ENCODE data around the gene SAMD1.

The SAMD1 gene

GRCh38 chr19:14090509-14091080 is at the start of gene SAMD1:
Gene SAMD1, minus strand, starts transcription at chr19:14090751.
- DNase-seq: peak; percentile 88

- DNase-seq: no peak
These were observed 49.4 kb upstream of the SAMD1 start for GRCh38 chr19:14139944-14140343.

DNA sequence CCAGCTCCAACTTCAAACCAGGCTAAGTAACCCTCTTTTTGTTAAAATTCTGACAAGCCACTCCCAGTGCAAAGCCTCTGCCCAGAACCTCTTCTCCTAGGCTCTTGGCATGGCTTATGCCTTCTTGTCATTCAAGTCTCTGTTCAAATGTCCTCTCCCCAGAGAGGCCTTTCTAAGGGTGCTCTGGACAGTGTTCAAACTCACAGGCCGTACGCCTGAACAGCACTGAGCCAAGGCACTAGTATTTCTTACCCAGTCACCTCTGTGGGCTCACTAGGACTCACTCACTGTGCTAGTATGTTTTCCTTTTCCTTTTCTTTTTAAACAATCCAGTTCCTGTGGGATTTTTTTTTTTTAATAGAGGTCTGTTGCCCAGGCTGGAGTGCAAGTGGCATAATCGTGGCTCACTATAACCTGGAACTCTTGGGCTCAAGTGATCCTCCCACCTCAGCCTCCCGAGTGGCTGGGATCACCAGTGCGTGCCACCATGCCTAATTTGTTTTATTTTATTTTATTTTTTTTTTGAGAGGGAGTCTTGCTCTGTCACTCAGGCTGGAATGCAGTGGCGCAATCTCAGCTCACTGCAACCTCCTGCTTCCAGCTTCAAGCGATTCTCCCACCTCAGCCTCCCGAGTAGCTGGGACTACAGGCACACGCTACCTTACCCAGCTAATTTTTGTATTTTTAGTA is 48.2 kb upstream of the SAMD1 start:
- DNase-seq: no peak

GRCh38 chr19:14136509-14137281 is 46.1 kb upstream of the SAMD1 start, which contains the start of gene ASF1B:
Gene ASF1B, minus strand, starts transcription at chr19:14136589. Its CDS starts 133 bp downstream, at chr19:14136456.
- DNase-seq: peak; percentile 96

GRCh38 chr19:14135985-14136508 is 45.5 kb upstream of the SAMD1 start:
- no peak for DNase-seq

- no peak for DNase-seq
These were observed 44.8 kb upstream of the SAMD1 start for GRCh38 chr19:14135355-14135754.

DNA sequence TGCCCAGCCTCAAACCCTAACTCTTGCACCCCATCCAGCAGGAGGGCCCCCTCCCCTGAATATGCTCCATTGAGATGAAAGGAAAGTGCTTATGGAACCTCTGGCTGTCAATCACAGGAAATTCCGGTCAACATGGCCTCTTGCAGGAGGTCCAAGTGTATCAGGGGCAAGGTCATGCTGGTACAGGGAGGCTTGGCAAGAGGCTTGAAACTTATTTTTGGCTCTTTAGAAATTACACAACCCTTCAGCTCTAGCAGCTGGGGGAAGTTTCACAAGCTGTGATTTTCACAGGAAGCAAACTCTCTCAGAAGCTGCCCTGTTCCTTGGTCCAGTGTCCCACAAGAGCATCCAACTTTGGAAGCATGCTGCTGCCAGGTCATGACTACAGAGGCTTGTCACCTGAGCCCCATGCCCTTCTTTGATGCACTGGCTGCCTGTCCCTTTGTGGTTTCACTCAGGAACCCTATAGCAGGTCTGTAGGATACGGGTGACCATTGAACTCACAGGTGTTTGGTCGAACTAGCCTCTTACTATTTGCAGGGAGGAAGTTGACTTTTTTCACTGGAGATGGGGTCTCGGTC is 37.5 kb upstream of the SAMD1 start:
- DNase-seq: no peak

- DNase-seq: no peak
These were observed 36.6 kb upstream of the SAMD1 start for GRCh38 chr19:14127176-14127575.

DNA sequence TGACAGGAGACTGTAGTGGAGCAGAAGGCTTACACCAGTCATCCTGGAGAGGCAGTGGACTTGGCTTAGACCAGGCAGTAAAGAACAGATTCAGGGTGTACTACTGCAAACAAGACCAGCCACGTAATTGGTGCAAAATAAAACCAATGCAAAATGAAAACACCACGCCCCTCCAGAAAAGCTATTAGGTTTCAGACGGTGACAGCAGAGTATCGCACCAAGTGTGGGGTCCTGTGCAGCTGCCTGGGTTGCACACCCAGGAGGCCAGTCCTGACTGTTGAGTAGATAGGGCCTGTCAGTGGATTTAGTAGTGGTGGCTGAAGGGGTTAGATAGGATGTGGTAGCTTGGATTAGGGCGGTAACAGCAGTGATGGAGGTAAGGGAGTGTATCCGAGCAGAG is 32.4 kb upstream of the SAMD1 start:
- no peak for DNase-seq

- DNase-seq: no peak
These were observed 29.9 kb upstream of the SAMD1 start for GRCh38 chr19:14120497-14120780.

DNA sequence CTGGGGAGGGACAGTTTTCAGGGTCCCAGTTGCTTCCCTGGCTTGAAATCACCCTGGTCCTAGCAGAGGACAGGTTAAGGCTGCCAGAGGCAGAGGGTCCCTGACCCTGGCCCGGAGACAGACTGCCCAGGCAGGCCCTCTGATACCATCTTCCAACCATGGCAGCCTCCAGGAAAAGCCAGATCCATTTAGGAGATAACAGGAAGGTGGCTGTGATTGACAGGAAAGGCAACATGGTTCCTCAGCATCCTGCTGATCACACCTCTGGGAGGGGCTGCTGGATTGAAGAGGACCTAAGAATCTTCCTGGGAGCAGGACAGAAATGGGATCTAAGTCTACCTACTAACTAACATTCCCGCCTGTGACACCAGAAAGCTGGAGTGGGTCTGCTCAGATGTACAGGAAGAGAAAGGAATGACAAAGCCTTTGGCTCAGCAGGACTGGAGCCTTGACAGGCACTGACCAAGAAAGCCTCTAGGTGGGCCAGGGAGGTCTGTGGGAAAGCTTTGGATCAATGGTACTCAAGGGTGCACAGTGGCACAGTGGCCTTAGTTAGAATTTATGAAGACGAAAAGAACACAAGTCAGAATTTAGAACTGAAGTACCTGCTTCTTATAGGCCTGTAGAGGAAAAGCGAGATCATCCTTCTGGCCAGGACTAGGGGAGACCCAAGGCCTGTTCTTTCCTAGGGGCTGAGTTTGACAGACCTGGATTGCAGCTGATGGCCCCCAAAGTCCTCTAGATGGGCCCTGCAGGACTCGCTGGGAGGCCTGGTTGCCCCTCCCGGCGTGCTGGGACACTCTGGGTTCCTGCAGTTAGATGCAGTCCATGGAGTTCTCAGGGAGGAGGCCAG is 29.3 kb upstream of the SAMD1 start:
- no peak for DNase-seq

- DNase-seq: no peak
These were observed 28.6 kb upstream of the SAMD1 start for GRCh38 chr19:14119146-14119545.

DNA sequence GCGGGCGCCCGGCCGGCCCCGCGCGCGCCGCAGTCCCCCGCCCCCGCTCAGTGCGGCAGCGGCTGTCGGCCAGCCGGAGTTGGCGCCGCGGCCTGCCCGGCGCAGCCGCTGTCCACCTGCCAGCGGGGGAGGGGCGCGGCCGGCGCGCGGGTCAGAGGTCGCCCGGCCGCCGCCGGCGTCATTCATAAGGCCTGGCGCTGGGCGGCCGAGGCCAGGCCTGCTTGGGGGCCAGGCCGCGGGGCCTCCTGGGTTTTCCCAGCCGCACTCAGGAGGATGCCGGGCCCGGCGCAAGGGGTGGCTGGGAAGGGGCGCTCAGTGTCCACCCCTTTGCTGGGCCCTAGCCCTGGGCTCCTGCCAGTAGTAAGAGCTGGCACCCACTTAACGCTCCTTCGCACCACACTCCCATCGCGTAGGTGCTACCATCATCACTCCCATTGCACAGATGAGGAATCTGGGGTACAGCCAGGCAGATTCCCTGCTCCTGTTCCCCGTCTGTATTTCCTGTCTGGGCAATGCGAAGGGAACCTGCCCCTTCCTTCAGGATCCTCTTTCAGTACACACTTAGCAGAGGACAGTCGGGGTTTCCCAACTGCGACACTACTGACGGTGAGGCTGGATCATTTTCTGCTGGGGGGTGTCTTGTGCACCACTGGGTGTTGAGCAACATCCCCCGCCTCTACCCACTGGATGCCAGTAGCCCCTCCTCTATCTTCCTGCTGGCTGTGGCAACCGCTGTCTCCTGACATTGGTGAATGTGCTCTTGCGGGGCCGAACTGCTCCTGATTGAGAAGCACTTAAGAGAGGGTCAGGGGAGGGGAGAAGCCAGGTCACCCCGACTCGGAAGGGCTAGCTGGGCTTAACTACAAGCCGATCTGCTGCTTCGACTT is 27.9 kb upstream of the SAMD1 start:
- DNase-seq: peak; percentile 74

DNA sequence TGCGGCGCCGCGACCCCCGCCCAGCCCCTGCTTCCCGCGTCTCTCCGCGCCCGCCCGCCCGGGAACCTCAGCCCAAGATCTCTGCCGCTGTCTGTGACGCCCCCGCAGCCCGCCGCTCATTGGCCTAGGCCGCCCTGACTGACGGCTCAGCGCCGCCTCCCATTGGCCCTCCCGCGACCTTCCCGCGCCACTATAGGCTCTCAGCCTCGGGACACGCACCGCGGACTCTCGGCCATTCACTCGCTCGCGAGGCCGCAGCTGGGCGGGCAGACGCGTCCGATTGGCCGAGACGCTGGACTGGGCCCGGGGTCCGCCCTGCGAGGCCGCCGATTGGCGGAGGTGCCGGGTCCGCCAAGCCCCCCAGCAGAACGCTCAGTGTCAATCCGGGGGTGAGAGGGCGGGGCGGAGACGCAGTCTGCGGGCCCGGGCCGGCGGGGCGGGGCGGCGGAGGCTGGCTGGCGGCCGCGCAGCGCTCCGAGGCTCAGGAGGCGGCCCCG is 27.2 kb upstream of the SAMD1 start, which contains the start of gene PRKACA:
Gene PRKACA, minus strand, starts transcription at position 95 of the 497 bp plus-strand sequence. CDS start 215 bp downstream, outside the sequence.
- DNase-seq: peak; percentile 97

- no peak for DNase-seq
These were observed 26.5 kb upstream of the SAMD1 start for GRCh38 chr19:14116918-14117578.

DNA sequence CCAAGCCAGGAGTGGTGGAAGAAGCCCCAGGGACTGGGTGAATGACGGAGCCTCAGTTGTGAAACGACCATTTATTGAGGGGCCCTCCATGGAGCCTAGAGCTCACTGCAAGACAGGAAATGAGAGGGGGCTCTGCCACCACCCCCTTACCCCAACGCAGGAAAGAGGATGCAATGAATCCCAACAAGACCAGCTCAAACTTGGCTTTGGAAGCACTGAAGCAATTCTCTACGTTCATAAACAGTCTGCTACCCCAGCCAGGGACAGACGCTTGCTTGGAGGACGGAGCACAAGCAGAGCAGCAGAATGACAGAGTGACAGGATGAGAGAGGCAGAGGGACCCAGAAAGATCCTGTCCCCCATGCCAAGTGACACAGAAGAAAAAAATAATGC is 26.0 kb upstream of the SAMD1 start:
- DNase-seq: no peak

- no peak for DNase-seq
These were observed 25.2 kb upstream of the SAMD1 start for GRCh38 chr19:14115756-14116155.

GRCh38 chr19:14114854-14115253 is 24.3 kb upstream of the SAMD1 start:
- DNase-seq: peak; percentile 79

GRCh38 chr19:14114439-14114838 is 23.9 kb upstream of the SAMD1 start:
- DNase-seq: no peak

DNA sequence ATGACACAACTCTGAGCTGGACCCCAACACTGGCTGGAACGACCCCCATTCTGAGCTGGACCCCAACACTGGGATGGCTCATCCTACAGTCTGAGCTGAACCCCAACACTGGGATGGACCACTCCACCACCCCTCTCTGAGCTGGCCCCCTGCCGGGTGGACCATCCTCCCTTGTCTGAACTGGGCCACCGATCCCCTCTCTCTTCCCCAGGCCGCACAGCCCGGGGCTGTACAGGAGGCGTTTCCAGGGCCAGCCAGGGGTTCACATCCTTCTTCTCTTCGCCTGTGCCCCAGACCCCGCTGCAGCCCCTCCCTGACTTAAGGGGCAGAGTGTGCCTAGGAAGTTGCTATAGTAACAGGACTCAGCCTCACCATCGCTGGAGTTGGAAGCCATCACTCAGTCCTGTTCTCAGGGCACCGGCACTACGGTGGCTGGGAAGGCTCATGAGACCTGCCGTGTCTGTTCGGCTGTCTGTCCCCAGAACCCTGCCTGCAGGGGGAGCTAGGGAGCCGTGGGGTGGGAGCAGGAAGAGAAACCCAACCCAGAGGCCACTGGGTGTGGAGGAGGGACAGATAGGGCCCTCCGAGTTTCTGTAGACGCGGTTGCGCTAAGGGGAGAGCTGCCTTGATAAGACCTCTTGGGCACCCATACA is 23.3 kb upstream of the SAMD1 start:
- peak; percentile 74 for DNase-seq
